SK-N-SH treated with all-trans-retinoic acid at 6 μM for 48 hours (cell line): ENCODE results near the gene NUDT13.

Source experiments
- ATAC-seq: fragments of 200-7000 bp; cut with Tn5 transposase; 3 replicates; pipeline ENCODE4 v1.9.1; 2020; ENCODE audit warnings: mild to moderate bottlenecking, moderate library complexity
- BACH2 ChIP-seq: fragments of 250-450 bp; sonication (Bioruptor Pico); IDR thresholded peaks from 2 replicates; pipeline ENCODE4 v1.9.0; 2021; ENCODE audit warnings: mild to moderate bottlenecking, borderline replicate concordance
- CREB5 ChIP-seq: fragments of 250-450 bp; sonication (Bioruptor Pico); IDR thresholded peaks from 2 replicates; pipeline ENCODE4 v1.5.1; 2020; ENCODE audit warnings: low read depth, mild to moderate bottlenecking, moderate library complexity
- CSDC2 ChIP-seq: fragments of 250-450 bp; sonication (Bioruptor Pico); IDR thresholded peaks from 2 replicates; pipeline ENCODE4 v1.5.0; 2020; ENCODE audit warnings: mild to moderate bottlenecking, moderate library complexity
- CSRNP3 ChIP-seq: fragments of 250-450 bp; sonication (Bioruptor Pico); IDR thresholded peaks from 2 replicates; pipeline ENCODE4 v1.5.1; 2021; ENCODE audit warnings: mild to moderate bottlenecking, moderate library complexity
- ESRRG ChIP-seq: fragments of 250-450 bp; sonication (Bioruptor Pico); IDR thresholded peaks from 2 replicates; pipeline ENCODE4 v1.6.1; 2021; ENCODE audit warnings: mild to moderate bottlenecking
- GLIS3 ChIP-seq: fragments of 250-450 bp; sonication (Bioruptor Pico); IDR thresholded peaks from 2 replicates; pipeline ENCODE4 v1.5.0; 2020; ENCODE audit warnings: mild to moderate bottlenecking, moderate library complexity
- ISL1 ChIP-seq: fragments of 250-450 bp; sonication (Bioruptor Pico); IDR thresholded peaks from 2 replicates; pipeline ENCODE4 v2.1.2; 2022; ENCODE audit warnings: mild to moderate bottlenecking, moderate library complexity
- OSR1 ChIP-seq: fragments of 250-450 bp; sonication (Bioruptor Pico); IDR thresholded peaks from 2 replicates; pipeline ENCODE4 v1.8.0; 2022; ENCODE audit warnings: moderate library complexity, mild to moderate bottlenecking, inconsistent platforms
- PATZ1 ChIP-seq: fragments of 250-450 bp; sonication (Bioruptor Pico); IDR thresholded peaks from 2 replicates; pipeline ENCODE4 v1.8.0; 2020; ENCODE audit warnings: mild to moderate bottlenecking, moderate library complexity, borderline replicate concordance
- RARB ChIP-seq: fragments of 250-450 bp; sonication (Bioruptor Pico); IDR thresholded peaks from 2 replicates; pipeline ENCODE4 v1.8.0; 2021; ENCODE audit warnings: mild to moderate bottlenecking, moderate library complexity
- SNAI2 ChIP-seq: fragments of 250-450 bp; sonication (Bioruptor Pico); IDR thresholded peaks from 2 replicates; pipeline ENCODE4 v1.5.0; 2020; ENCODE audit warnings: mild to moderate bottlenecking, moderate library complexity
- TCF4 ChIP-seq: fragments of 250-450 bp; sonication (Bioruptor Pico); IDR thresholded peaks from 2 replicates; pipeline ENCODE4 v1.8.0; 2021; ENCODE audit warnings: mild to moderate bottlenecking, moderate library complexity, borderline replicate concordance
- TOX ChIP-seq: fragments of 250-450 bp; sonication (Bioruptor Pico); IDR thresholded peaks from 2 replicates; pipeline ENCODE4 v1.8.0; 2021; ENCODE audit warnings: mild to moderate bottlenecking, moderate library complexity, borderline replicate concordance
- TSHZ2 ChIP-seq: fragments of 250-450 bp; sonication (Bioruptor Pico); IDR thresholded peaks from 2 replicates; pipeline ENCODE4 v1.5.0; 2020; ENCODE audit warnings: mild to moderate bottlenecking, moderate library complexity
- ZC3H10 ChIP-seq: fragments of 250-450 bp; sonication (Bioruptor Pico); IDR thresholded peaks from 2 replicates; pipeline ENCODE4 v1.5.1; 2021; ENCODE audit warnings: mild to moderate bottlenecking, moderate library complexity
- ZFP3 ChIP-seq: fragments of 250-450 bp; sonication (Bioruptor Pico); IDR thresholded peaks from 2 replicates; pipeline ENCODE4 v1.5.0; 2020; ENCODE audit warnings: mild to moderate bottlenecking, moderate library complexity
- ZFP30 ChIP-seq: fragments of 450-650 bp; formaldehyde crosslinking; IDR thresholded peaks from 2 replicates; pipeline ENCODE4 v1.5.0; 2022; ENCODE audit warnings: mild to moderate bottlenecking, moderate library complexity
- ZNF565 ChIP-seq: fragments of 450-650 bp; formaldehyde crosslinking; conservative IDR thresholded peaks from 2 replicates; pipeline ENCODE4 v1.5.0; 2020; ENCODE audit warnings: low read depth, mild to moderate bottlenecking, moderate library complexity
- ZNF8 ChIP-seq: fragments of 450-650 bp; formaldehyde crosslinking; IDR thresholded peaks from 2 replicates; pipeline ENCODE4 v1.5.0; 2020; ENCODE audit warnings: mild to moderate bottlenecking, moderate library complexity

Gene NUDT13

GRCh38 chr10:73134727-73135126 lies 24.5 kb downstream of the NUDT13 start (continued):
- no peak for TF ChIP-seq OSR1 (CRISPR knock-in tag)
- no peak for TF ChIP-seq ZC3H10 (CRISPR knock-in tag)
- TF ChIP-seq ZFP30 (CRISPR knock-in tag): no peak
- TF ChIP-seq PATZ1: no peak

GRCh38 chr10:73136627-73137026 lies 26.4 kb downstream of the NUDT13 start:
- ATAC-seq: no peak
- TF ChIP-seq ISL1 (CRISPR knock-in tag) (no peak), CSRNP3 (CRISPR knock-in tag) (no peak), RARB (CRISPR knock-in tag) (no peak), CSDC2 (CRISPR knock-in tag) (no peak), ZNF565 (no peak), PATZ1 (no peak), ZFP3 (no peak), TOX (CRISPR knock-in tag) (no peak), GLIS3 (CRISPR knock-in tag) (no peak), TSHZ2 (CRISPR knock-in tag) (no peak), SNAI2 (CRISPR knock-in tag) (no peak), CREB5 (CRISPR knock-in tag) (no peak), BACH2 (no peak)

GRCh38 chr10:73139251-73139650 lies 29.0 kb downstream of the NUDT13 start:
- ATAC-seq: no peak
- TF ChIP-seq CSDC2 (CRISPR knock-in tag) (no peak), PATZ1 (no peak), TOX (CRISPR knock-in tag) (no peak), TCF4 (no peak), ZNF8 (CRISPR knock-in tag) (no peak), TSHZ2 (CRISPR knock-in tag) (no peak), SNAI2 (CRISPR knock-in tag) (no peak), ZFP3 (no peak), CSRNP3 (CRISPR knock-in tag) (no peak), ESRRG (no peak)
